ES-I3 (cell line): ENCODE measurements around the gene GEMIN7.

Experiments
- H3K36me3 ChIP-seq: 2 replicates; pipeline ENCODE4 v1.6.1; 2013; ENCODE audit warnings: mild to moderate bottlenecking, low read length, control low read depth, moderate library complexity; ENCODE audit not compliant: insufficient read depth
- H3K4me1 ChIP-seq: 2 replicates; pipeline ENCODE4 v1.6.1; 2013; ENCODE audit warnings: mild to moderate bottlenecking, control low read depth, low read length; ENCODE audit not compliant: insufficient read depth
- H3K9ac ChIP-seq: 2 replicates; pipeline ENCODE4 v1.6.1; 2013; ENCODE audit warnings: low read depth, mild to moderate bottlenecking, low read length, moderate library complexity
- H3K9me3 ChIP-seq: 2 replicates; pipeline ENCODE4 v1.6.1; 2013; ENCODE audit warnings: mild to moderate bottlenecking, low read length, moderate library complexity; ENCODE audit not compliant: control insufficient read depth, insufficient read depth

GEMIN7 gene

GRCh38 chr19:45050036-45050435, 29.0 kb upstream of the GEMIN7 start:
- H3K9ac ChIP-seq: no peak overlapping the region
- no peaks in the 10 kb centered on the region for H3K9me3 ChIP-seq
- H3K36me3 ChIP-seq: peaks cover 8% of the 10 kb centered on the region
- H3K4me1 ChIP-seq: 0 out of 2 replicates have a peak, but pooled peaks cover 5% of the 10 kb centered on the region

GRCh38 chr19:45051929-45052579, 27.0 kb upstream of the GEMIN7 start:
- Histone ChIP-seq H3K36me3 (peaks cover 12% of the 10 kb centered on the region), H3K9me3 (no peaks in the 10 kb centered on the region), H3K4me1 (0 out of 2 replicates have a peak, but pooled peaks cover 5% of the 10 kb centered on the region), H3K9ac (no peak overlapping the region)

GRCh38 chr19:45056831-45057230, 22.2 kb upstream of the GEMIN7 start:
- peaks cover 29% of the 10 kb centered on the region for H3K36me3 ChIP-seq

GRCh38 chr19:45057444-45057843, 21.6 kb upstream of the GEMIN7 start:
- Histone ChIP-seq H3K36me3 (peaks cover 34% of the 10 kb centered on the region), H3K9me3 (no peaks in the 10 kb centered on the region), H3K9ac (no peak overlapping the region), H3K4me1 (no peaks in the 10 kb centered on the region)

More at GRCh38 chr19:45056831-45057230, 22.2 kb upstream of the GEMIN7 start:
- Histone ChIP-seq H3K9ac (no peak overlapping the region), H3K9me3 (no peaks in the 10 kb centered on the region), H3K4me1 (no peaks in the 10 kb centered on the region)

- Histone ChIP-seq H3K4me1 (no peaks in the 10 kb centered on the region), H3K9me3 (no peaks in the 10 kb centered on the region), H3K36me3 (peaks cover 32% of the 10 kb centered on the region), H3K9ac (no peak overlapping the region)
Measured at GRCh38 chr19:45058622-45059159, 20.4 kb upstream of the GEMIN7 start.

GRCh38 chr19:45059258-45059965, 19.6 kb upstream of the GEMIN7 start:
- Histone ChIP-seq H3K36me3 (peaks cover 29% of the 10 kb centered on the region), H3K9ac (no peak overlapping the region), H3K9me3 (no peaks in the 10 kb centered on the region), H3K4me1 (no peaks in the 10 kb centered on the region)

GRCh38 chr19:45061965-45062364, 17.1 kb upstream of the GEMIN7 start:
- Histone ChIP-seq H3K36me3 (peaks cover 24% of the 10 kb centered on the region), H3K4me1 (no peaks in the 10 kb centered on the region), H3K9ac (no peak overlapping the region), H3K9me3 (no peaks in the 10 kb centered on the region)

GRCh38 chr19:45063851-45064801, 14.9 kb upstream of the GEMIN7 start:
- no peaks in the 10 kb centered on the region for H3K4me1 ChIP-seq
- H3K9me3 ChIP-seq: no peaks in the 10 kb centered on the region
- no peak overlapping the region for H3K9ac ChIP-seq
- H3K36me3 ChIP-seq: peaks cover 24% of the 10 kb centered on the region

- peaks cover 3% of the 10 kb centered on the region for H3K36me3 ChIP-seq
Measured at GRCh38 chr19:45066921-45067661, 12.0 kb upstream of the GEMIN7 start.

GRCh38 chr19:45068041-45068440, 11.0 kb upstream of the GEMIN7 start:
- Histone ChIP-seq H3K9me3 (no peaks in the 10 kb centered on the region), H3K9ac (no peak overlapping the region), H3K36me3 (peaks cover 3% of the 10 kb centered on the region), H3K4me1 (no peaks in the 10 kb centered on the region)

More at GRCh38 chr19:45066921-45067661, 12.0 kb upstream of the GEMIN7 start:
- Histone ChIP-seq H3K9me3 (no peaks in the 10 kb centered on the region), H3K9ac (no peak overlapping the region), H3K4me1 (no peaks in the 10 kb centered on the region)

GRCh38 chr19:45069056-45069455, 10.0 kb upstream of the GEMIN7 start:
- Histone ChIP-seq H3K4me1 (no peaks in the 10 kb centered on the region; the same call in 1 of the 2 replicates), H3K9ac (no peak overlapping the region), H3K9me3 (no peaks in the 10 kb centered on the region), H3K36me3 (peaks cover 3% of the 10 kb centered on the region; the same call in 1 of the 2 replicates)

GRCh38 chr19:45070214-45070613, 8.8 kb upstream of the GEMIN7 start:
- Histone ChIP-seq H3K36me3 (peaks cover 3% of the 10 kb centered on the region; the same call in 1 of the 2 replicates), H3K9ac (no peak overlapping the region)

GRCh38 chr19:45070861-45071544, 8.1 kb upstream of the GEMIN7 start:
- H3K9ac ChIP-seq: no peak overlapping the region
- H3K9me3 ChIP-seq: no peaks in the 10 kb centered on the region
- H3K4me1 ChIP-seq: peaks cover 6% of the 10 kb centered on the region
- H3K36me3 ChIP-seq: peaks cover 3% of the 10 kb centered on the region; the same call in 1 of the 2 replicates

More at GRCh38 chr19:45070214-45070613, 8.8 kb upstream of the GEMIN7 start:
- Histone ChIP-seq H3K9me3 (no peaks in the 10 kb centered on the region), H3K4me1 (peaks cover 6% of the 10 kb centered on the region)
